GM20000 (cell line): ENCODE results near the gene CADM4.

Experiments
- DNase-seq: peaks from one replicate; pipeline ENCODE4 v3.0.0; 2012; ENCODE audit warnings: low spot score
- CTCF ChIP-seq: IDR thresholded peaks from 2 replicates; pipeline ENCODE4 v1.5.1; 2012; ENCODE audit warnings: mild to moderate bottlenecking, control low read depth; ENCODE audit errors: extremely low read depth, missing control alignments

CADM4 gene

GRCh38 chr19:43672061-43672679 is 32.5 kb upstream of the CADM4 start:
- no peak for TF ChIP-seq CTCF
- no peak for DNase-seq

DNA sequence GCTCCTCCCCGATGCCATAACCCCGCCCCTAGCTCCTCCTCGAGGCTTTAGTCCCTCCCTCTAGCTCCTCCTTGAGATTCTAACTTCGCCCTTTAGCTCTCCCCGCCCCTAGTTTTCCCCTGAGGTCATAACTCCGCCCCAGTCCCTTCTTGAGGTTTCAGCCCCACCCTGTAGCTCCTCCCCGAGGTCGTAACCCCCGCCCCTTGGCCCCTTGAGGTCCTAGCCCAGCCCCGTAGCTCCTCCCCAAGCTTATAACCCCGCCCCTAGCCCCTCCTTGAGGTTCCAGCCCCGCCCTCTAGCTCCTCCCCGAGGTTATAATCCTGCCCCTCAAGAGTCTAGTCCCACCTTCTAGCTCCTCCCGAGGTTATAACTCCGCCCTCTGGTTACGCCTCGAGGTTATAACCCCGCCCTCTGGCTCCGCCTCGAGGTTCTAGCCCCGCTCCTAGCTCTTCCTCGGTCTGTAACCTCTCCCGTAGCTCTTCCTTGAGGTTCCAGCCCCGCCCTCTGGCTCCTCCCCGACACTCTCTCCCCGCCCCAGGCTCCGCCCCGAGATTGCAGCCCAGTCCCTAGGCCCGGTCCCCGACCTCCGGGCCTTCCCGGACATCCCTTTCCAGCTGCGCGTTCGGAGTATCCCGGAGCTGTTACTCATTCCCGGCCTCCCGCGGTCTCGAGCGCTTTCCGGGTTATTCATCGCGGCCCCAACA is 28.9 kb upstream of the CADM4 start:
- DNase-seq, result peak; percentile 95
- TF ChIP-seq CTCF, result no peak

GRCh38 chr19:43667876-43668405 is 28.3 kb upstream of the CADM4 start:
- DNase-seq, result no peak

GRCh38 chr19:43667126-43667875 is 27.7 kb upstream of the CADM4 start:
- no peak for TF ChIP-seq CTCF
- no peak for DNase-seq

More at GRCh38 chr19:43667876-43668405, 28.3 kb upstream of the CADM4 start:
- TF ChIP-seq CTCF, result no peak

DNA sequence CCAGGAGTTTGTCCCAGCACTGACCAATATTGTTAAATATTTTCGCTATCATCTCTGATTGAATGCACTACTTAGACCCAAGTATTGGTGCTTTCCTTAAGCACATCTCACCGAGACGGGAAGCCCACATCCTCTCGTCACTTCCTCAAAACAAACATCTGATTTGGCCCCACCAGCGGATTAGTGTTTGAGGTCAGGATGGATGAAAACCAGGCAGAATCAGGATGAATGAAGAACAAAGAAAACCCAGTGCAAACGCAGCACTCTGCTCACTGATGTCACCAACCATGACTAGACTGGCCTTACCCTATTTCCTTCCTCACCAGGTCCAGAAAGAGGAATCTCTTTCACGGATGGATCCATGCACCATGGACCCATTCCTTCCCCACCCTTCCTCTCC is 24.4 kb upstream of the CADM4 start:
- DNase-seq, result no peak
- TF ChIP-seq CTCF, result no peak

DNA sequence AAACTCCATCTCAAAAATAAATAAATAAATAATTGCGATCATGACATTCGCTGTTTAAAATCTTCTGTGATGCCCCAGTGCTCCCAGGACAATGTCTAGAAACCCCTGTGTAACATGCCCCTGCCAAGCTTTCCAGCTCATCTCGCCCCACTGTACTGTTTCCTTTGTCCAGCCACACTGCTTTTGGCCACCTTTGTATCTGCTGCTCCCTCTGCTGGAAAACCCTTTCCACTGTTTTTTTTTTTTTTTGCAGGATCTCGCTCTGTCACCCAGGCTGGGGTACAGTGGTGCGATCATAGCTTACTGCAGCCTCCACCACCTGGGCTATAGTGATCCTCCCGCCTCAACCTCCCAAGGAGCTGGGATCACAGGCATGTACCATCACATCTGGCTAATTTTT is 22.8 kb upstream of the CADM4 start:
- DNase-seq, result no peak
- TF ChIP-seq CTCF, result no peak

GRCh38 chr19:43660971-43661360 is 21.3 kb upstream of the CADM4 start:
- TF ChIP-seq CTCF, result no peak
- no peak for DNase-seq
